Stimulated activated naive CD8-positive, alpha-beta T cell treated with anti-CD3 and anti-CD28 coated beads, Interleukin-15, Interleukin-2, amounts not matched to agents 100 U/mL and 50 U/mL, for 24 hours (primary cell): ENCODE measurements around the gene CFP.

Experiments
- ATAC-seq: fragments of 150-1000 bp; cut with Tn5 transposase; one replicate; pipeline ENCODE4 v1.10.0; 2021
- DNase-seq: peaks from one replicate; pipeline ENCODE4 v3.0.0; 2021

CFP gene

DNA sequence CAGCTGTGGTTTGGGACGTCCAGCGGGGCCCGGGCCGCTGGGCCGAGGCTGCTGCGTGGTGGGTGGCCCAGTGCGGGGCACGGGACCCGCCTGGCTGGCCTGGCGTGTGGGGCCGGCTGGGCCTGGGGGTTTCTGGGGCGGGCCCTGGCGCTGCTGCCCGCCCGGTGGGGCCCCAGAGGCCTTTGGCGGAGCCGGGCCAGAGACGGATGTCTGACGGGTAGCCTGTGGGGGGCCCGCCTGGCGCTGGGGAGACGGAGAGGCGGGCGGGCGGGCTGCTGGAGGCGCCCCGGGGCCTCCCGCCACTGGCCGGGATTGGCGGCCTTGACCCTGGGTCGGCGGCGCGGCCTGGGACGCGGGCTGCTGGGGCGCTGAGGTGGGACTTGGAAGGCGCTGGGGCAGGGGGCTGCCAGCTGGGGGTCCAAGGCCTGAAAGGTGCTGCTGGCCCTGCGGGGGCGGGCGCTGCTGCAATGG lies 55.6 kb downstream of the CFP start:
- DNase-seq, result no peak
- no peak for ATAC-seq

GRCh38 chrX:47573341-47574075 lies 56.2 kb downstream of the CFP start:
- no peak for ATAC-seq

More at GRCh38 chrX:47573341-47574075, 56.2 kb downstream of the CFP start:
- DNase-seq, result no peak
